PFSK-1 (cell line): ENCODE data around the gene PCSK5.

Source experiments
- FOXP2 ChIP-seq: optimal IDR thresholded peaks from 2 replicates; pipeline ENCODE3; 2011; ENCODE audit warnings: borderline replicate concordance, control low read depth, inconsistent platforms; ENCODE audit not compliant: insufficient read depth; ENCODE audit errors: extremely low read length, extremely low read depth
- POLR2AphosphoS5 ChIP-seq: IDR thresholded peaks from 2 replicates; pipeline ENCODE4 v1.6.1; 2012; ENCODE audit warnings: low read depth, mild to moderate bottlenecking, control low read depth, low read length, moderate library complexity
- SIN3A ChIP-seq: IDR thresholded peaks from 2 replicates; pipeline ENCODE4 v1.6.1; 2012; ENCODE audit warnings: mild to moderate bottlenecking, low read length, moderate library complexity, borderline replicate concordance; ENCODE audit not compliant: insufficient read depth
- TAF1 ChIP-seq: IDR thresholded peaks from 2 replicates; pipeline ENCODE4 v1.6.1; 2012; ENCODE audit warnings: low read length, control low read depth, borderline replicate concordance; ENCODE audit not compliant: insufficient read depth
- TF ChIP-seq, protein P1 (sequence below), 2 experiments: IDR thresholded peaks; 2 replicates each; pipeline versions ENCODE4 v1.6.1 to v1.8.0; 2011 to 2012; ENCODE audit warnings: low read depth in 2 of 2, low read length in 2 of 2, control low read depth in 1 of 2, inconsistent platforms in 1 of 2, mild to moderate bottlenecking in 1 of 2, moderate library complexity in 1 of 2; ENCODE audit not compliant: insufficient read depth in 1 of 2

PCSK5 gene

GRCh38 chr9:76390656-76391055, 500.2 kb downstream of the PCSK5 start:
- TF ChIP-seq SIN3A (no peak), FOXP2 (no peak), TAF1 (no peak)
- TF ChIP-seq, protein P1, sequence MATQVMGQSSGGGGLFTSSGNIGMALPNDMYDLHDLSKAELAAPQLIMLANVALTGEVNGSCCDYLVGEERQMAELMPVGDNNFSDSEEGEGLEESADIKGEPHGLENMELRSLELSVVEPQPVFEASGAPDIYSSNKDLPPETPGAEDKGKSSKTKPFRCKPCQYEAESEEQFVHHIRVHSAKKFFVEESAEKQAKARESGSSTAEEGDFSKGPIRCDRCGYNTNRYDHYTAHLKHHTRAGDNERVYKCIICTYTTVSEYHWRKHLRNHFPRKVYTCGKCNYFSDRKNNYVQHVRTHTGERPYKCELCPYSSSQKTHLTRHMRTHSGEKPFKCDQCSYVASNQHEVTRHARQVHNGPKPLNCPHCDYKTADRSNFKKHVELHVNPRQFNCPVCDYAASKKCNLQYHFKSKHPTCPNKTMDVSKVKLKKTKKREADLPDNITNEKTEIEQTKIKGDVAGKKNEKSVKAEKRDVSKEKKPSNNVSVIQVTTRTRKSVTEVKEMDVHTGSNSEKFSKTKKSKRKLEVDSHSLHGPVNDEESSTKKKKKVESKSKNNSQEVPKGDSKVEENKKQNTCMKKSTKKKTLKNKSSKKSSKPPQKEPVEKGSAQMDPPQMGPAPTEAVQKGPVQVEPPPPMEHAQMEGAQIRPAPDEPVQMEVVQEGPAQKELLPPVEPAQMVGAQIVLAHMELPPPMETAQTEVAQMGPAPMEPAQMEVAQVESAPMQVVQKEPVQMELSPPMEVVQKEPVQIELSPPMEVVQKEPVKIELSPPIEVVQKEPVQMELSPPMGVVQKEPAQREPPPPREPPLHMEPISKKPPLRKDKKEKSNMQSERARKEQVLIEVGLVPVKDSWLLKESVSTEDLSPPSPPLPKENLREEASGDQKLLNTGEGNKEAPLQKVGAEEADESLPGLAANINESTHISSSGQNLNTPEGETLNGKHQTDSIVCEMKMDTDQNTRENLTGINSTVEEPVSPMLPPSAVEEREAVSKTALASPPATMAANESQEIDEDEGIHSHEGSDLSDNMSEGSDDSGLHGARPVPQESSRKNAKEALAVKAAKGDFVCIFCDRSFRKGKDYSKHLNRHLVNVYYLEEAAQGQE (IDR thresholded peaks at IDR 0.05; ENCODE audit: insufficient read depth in 1 of 2, low read depth in 2 of 2, low read length in 2 of 2) = no peak

DNA sequence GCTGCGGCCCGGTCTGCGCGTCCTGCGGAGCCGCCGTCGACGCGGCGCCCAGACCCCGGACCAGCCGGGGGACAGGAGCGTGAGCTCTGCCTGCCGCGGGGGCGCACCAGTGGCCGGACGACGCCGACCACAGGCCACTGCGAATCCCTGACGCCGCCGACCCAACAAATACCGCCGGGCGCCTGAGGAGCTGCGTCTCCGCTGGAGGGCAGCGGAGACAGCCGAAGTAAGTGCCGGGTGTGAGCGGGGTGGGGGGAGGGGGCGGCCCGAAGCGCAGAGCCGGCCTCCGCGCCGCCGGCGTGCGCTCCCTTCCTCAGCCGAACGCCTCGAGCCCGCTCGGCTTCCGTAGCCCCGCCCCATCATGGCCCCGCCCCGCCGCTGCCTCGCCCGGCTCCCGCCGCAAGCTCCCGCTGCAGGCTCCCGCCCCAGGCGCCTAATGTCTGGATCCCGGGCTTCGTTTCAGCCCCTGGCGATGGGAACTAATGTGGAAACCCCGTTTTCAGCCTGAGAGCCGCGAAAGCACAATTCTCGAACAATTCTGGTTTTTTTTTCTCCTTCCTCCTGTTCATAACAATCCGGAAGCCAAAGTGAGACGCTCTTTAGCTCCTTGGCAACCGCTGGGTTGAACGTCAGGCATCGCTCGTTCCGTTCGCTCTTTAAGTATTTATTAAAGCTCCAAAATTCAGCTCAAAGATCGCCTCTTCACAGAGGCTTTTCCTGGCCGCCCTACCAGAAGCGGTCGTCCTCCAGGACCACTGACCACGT, 503.9 kb downstream of the PCSK5 start, which contains the start of gene RFK:
Gene RFK (minus strand): TSS at position 232 of the 765 bp plus-strand sequence. CDS start 255 bp downstream, outside the sequence.
- TF ChIP-seq FOXP2 (no peak), SIN3A (peak; percentile 61; the same call in 1 of the 2 replicates), TAF1 (0 out of 2 replicates have a peak, but pooled peaks have one; percentile 38), POLR2AphosphoS5 (peak; percentile 75)
- TF ChIP-seq, protein P1 (IDR thresholded peaks at IDR 0.05; ENCODE audit: insufficient read depth in 1 of 2, low read depth in 2 of 2, low read length in 2 of 2) = 0 out of 4 replicates have a peak, but pooled peaks of 1 of the 2 experiments have one; percentile 47

- TF ChIP-seq TAF1 = no peak
- TF ChIP-seq, protein P1 (IDR thresholded peaks at IDR 0.05; ENCODE audit: insufficient read depth in 1 of 2, low read depth in 2 of 2, low read length in 2 of 2) = no peak
- TF ChIP-seq POLR2AphosphoS5 = no peak
- no peak for TF ChIP-seq FOXP2
- no peak for TF ChIP-seq SIN3A
Measured at GRCh38 chr9:76394960-76395252, 504.4 kb downstream of the PCSK5 start.

DNA sequence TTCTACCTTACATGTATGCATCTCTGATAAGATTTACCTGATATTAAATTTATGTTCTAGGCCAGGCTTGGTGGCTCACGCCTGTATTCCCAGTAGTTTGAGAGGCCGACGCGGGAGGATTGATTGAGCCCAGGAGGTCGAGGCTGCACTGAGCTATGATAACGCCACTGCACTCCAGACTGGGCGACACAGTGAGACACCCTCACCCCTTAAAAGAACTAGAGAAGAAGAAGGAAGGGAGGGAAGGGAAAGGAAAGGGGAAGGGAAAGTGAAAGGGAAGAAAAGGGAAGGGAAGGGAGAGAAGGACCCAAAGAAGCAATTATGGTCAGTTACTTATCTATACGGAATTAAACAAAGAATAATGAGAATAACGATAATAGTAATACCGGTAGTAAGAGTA, 504.9 kb downstream of the PCSK5 start:
- TF ChIP-seq SIN3A (no peak), POLR2AphosphoS5 (no peak)
- TF ChIP-seq, protein P1 (IDR thresholded peaks at IDR 0.05; ENCODE audit: insufficient read depth in 1 of 2, low read depth in 2 of 2, low read length in 2 of 2) = no peak
